ENCODE results near the gene KCNIP4.

GRCh38 chr4:21097865-21098264, 850.7 kb downstream of the KCNIP4 start:
- no peak for TF ChIP-seq YY1 (IDR thresholded peaks at IDR 0.05; ENCODE audit: insufficient read depth, insufficient read length)
- no peak for TF ChIP-seq ZNF274 (IDR thresholded peaks at IDR 0.05; ENCODE audit: low read depth, low read length)
- TF ChIP-seq SUZ12 (IDR thresholded peaks at IDR 0.05; ENCODE audit: extremely low read depth, insufficient read depth, insufficient read length), result no peak
